H1 (cell line): ENCODE data around the gene TM9SF2. TPM values are rescaled to one million over a fixed set of nuclear protein-coding genes. Genes with fewer than 3 reads are reported as not detected.
"Not testable (repeated sequence)": the region's sequence is repeated elsewhere in the genome, so short reads cannot be mapped to it uniquely, and the experiment has no call there.

Source experiments
- CTCF ChIA-PET: fragments of 300-600 bp; sonication (Branson Sonifier 250); formaldehyde crosslinking; loops from one replicate; lab custom pipeline; 2021; ENCODE audit not compliant: partially characterized antibody; lab: Charles Lee
- POLR2A ChIA-PET: fragments of 300-600 bp; sonication (Branson Sonifier 250); formaldehyde crosslinking; loops from one replicate; lab custom pipeline; 2021; ENCODE audit warnings: inconsistent platforms; ENCODE audit not compliant: partially characterized antibody; lab: Charles Lee
- DNase-seq, 2 experiments: peaks; one replicate each; pipeline versions ENCODE4 v3.0.0 to v3.0.0-alpha.2; 2010 to 2022; ENCODE audit warnings: low spot score in 2 of 2, low read depth in 1 of 2, mixed read lengths in 1 of 2
- FAIRE-seq: peaks from 2 replicates; lab custom pipeline; 2011; peaks lifted over from hg19 to GRCh38; lab: Jason Lieb, UNC
- H2AFZ ChIP-seq: 2 replicates; pipeline ENCODE4 v1.8.1; 2012; ENCODE audit warnings: low read length, inconsistent platforms
- H2AK5ac ChIP-seq: 2 replicates; pipeline ENCODE4 v1.6.1; 2013; ENCODE audit warnings: low read depth, low read length
- H2BK120ac ChIP-seq: replicated peaks from 2 replicates; pipeline ENCODE3; 2013; ENCODE audit warnings: low read depth, low read length, inconsistent platforms
- H2BK12ac ChIP-seq: 2 replicates; pipeline ENCODE4 v1.6.1; 2013; ENCODE audit warnings: low read depth, low read length
- H2BK15ac ChIP-seq: 2 replicates; pipeline ENCODE4 v1.6.1; 2013; ENCODE audit warnings: low read length
- H2BK20ac ChIP-seq: 2 replicates; pipeline ENCODE4 v1.6.1; 2013; ENCODE audit warnings: low read length
- H2BK5ac ChIP-seq: 2 replicates; pipeline ENCODE4 v1.6.1; 2013; ENCODE audit warnings: low read depth, low read length
- H3K14ac ChIP-seq: 2 replicates; pipeline ENCODE4 v1.6.1; 2013; ENCODE audit warnings: inconsistent platforms; ENCODE audit not compliant: insufficient read length
- H3K18ac ChIP-seq: 2 replicates; pipeline ENCODE4 v1.6.1; 2013; ENCODE audit warnings: low read length; ENCODE audit errors: extremely low read depth
- H3K23ac ChIP-seq: 2 replicates; pipeline ENCODE4 v1.6.1; 2013; ENCODE audit warnings: inconsistent platforms; ENCODE audit not compliant: insufficient read length
- H3K23me2 ChIP-seq: 2 replicates; pipeline ENCODE4 v1.6.1; 2013; ENCODE audit warnings: low read depth, low read length
- H3K27ac ChIP-seq: 2 replicates; pipeline ENCODE4 v1.6.1; 2011; ENCODE audit warnings: low read depth, low read length, inconsistent platforms
- H3K27me3 ChIP-seq, 4 experiments: replicated peaks in 1 of 4; 1 replicate in 1 of 4; 2 replicates in 3 of 4; pipeline versions ENCODE4 v1.6.1 to v1.8.1; 2011 to 2013; ENCODE audit warnings: low read length in 3 of 4, mild to moderate bottlenecking in 3 of 4, inconsistent platforms in 2 of 4, mixed read lengths in 2 of 4, moderate library complexity in 1 of 4; ENCODE audit not compliant: control insufficient read depth in 3 of 4, insufficient read depth in 3 of 4; ENCODE audit errors: extremely low read depth in 1 of 4
- H3K36me3 ChIP-seq, 4 experiments: 2 replicates each; pipeline versions ENCODE4 v1.6.1 to v1.8.1; 2011 to 2013; ENCODE audit warnings: mild to moderate bottlenecking in 4 of 4, low read length in 3 of 4, moderate library complexity in 2 of 4, control low read depth in 1 of 4, inconsistent platforms in 1 of 4; ENCODE audit not compliant: insufficient read depth in 4 of 4, control insufficient read depth in 2 of 4
- H3K4ac ChIP-seq: replicated peaks from 2 replicates; pipeline ENCODE3; 2013; ENCODE audit warnings: low read length, low read depth, mixed read lengths, inconsistent platforms; ENCODE audit not compliant: insufficient read length
- H3K4me1 ChIP-seq, 4 experiments: replicated peaks in 1 of 4; 1 replicate in 1 of 4; 2 replicates in 3 of 4; pipeline versions ENCODE4 v1.6.1 to v1.8.1; 2011 to 2013; ENCODE audit warnings: low read length in 3 of 4, inconsistent platforms in 2 of 4, mixed read lengths in 1 of 4; ENCODE audit not compliant: insufficient read depth in 4 of 4, control insufficient read depth in 3 of 4
- H3K4me2 ChIP-seq, 2 experiments: 2 replicates each; pipeline versions ENCODE4 v1.6.1 to v1.8.1; 2011 to 2013; ENCODE audit warnings: low read depth in 2 of 2, low read length in 2 of 2, control low read depth in 1 of 2, inconsistent platforms in 1 of 2, mild to moderate bottlenecking in 1 of 2; ENCODE audit not compliant: insufficient read depth in 1 of 2
- H3K4me3 ChIP-seq, 4 experiments: fragments of 200-600, 300-600 bp in 1 of 4; sonication (generic), shearing (Covaris generic), sonication (Bioruptor Twin) in 1 of 4; 2 replicates each; pipeline versions ENCODE4 v1.5.1 to v1.8.1; 2011 to 2016; ENCODE audit warnings: low read length in 4 of 4, low read depth in 3 of 4, control low read depth in 2 of 4, inconsistent platforms in 2 of 4, mild to moderate bottlenecking in 2 of 4, mixed read lengths in 1 of 4, moderate library complexity in 1 of 4; ENCODE audit not compliant: insufficient read depth in 2 of 4; ENCODE audit errors: extremely low read depth in 1 of 4
- H3K56ac ChIP-seq: replicated peaks from 2 replicates; pipeline ENCODE3; 2013; ENCODE audit warnings: low read depth, mild to moderate bottlenecking, mixed read lengths, low read length, inconsistent platforms; ENCODE audit not compliant: insufficient read length
- H3K79me1 ChIP-seq: 2 replicates; pipeline ENCODE4 v1.6.1; 2013; ENCODE audit warnings: low read depth, low read length, control low read depth
- H3K79me2 ChIP-seq, 2 experiments: 2 replicates each; pipeline versions ENCODE4 v1.6.1 to v1.8.1; 2012 to 2013; ENCODE audit warnings: low read length in 2 of 2, mild to moderate bottlenecking in 2 of 2, inconsistent platforms in 1 of 2; ENCODE audit not compliant: insufficient read depth in 2 of 2, control insufficient read depth in 1 of 2
- H3K9ac ChIP-seq, 4 experiments: replicated peaks in 1 of 4; 1 replicate in 1 of 4; 2 replicates in 3 of 4; pipeline versions ENCODE4 v1.6.1 to v1.8.1; 2011 to 2013; ENCODE audit warnings: low read depth in 3 of 4, low read length in 3 of 4, control low read depth in 2 of 4, mild to moderate bottlenecking in 2 of 4, moderate library complexity in 2 of 4, inconsistent platforms in 1 of 4; ENCODE audit errors: extremely low read depth in 1 of 4
- H3K9me3 ChIP-seq, 2 experiments: 2 replicates each; pipeline versions ENCODE4 v1.6.1 to v1.8.1; 2012 to 2013; ENCODE audit warnings: mild to moderate bottlenecking in 2 of 2, moderate library complexity in 2 of 2, control low read depth in 1 of 2, inconsistent platforms in 1 of 2, low read depth in 1 of 2, low read length in 1 of 2, mixed read lengths in 1 of 2; ENCODE audit not compliant: insufficient read depth in 2 of 2
- H4K20me1 ChIP-seq, 2 experiments: replicated peaks in 1 of 2; 2 replicates each; pipeline versions ENCODE3 to v1.8.1; 2011 to 2013; ENCODE audit warnings: inconsistent platforms in 2 of 2, low read length in 2 of 2, mild to moderate bottlenecking in 1 of 2; ENCODE audit not compliant: insufficient read depth in 2 of 2, control insufficient read depth in 1 of 2
- H4K5ac ChIP-seq: 2 replicates; pipeline ENCODE4 v1.6.1; 2013; ENCODE audit warnings: low read length, low read depth, mixed read lengths, inconsistent platforms; ENCODE audit not compliant: insufficient read length
- H4K8ac ChIP-seq: 2 replicates; pipeline ENCODE4 v1.8.0; 2013; ENCODE audit warnings: mild to moderate bottlenecking, moderate library complexity, low read length, inconsistent platforms; ENCODE audit not compliant: insufficient read depth; ENCODE audit errors: extremely low read depth
- H4K91ac ChIP-seq: replicated peaks from 2 replicates; pipeline ENCODE3; 2013; ENCODE audit warnings: low read length, mixed read lengths, inconsistent platforms; ENCODE audit not compliant: insufficient read length
- EP300 ChIP-seq, 2 experiments: IDR thresholded peaks; 1 replicate in 1 of 2; 2 replicates in 1 of 2; pipeline ENCODE4 v1.6.1; 2011 to 2012; ENCODE audit warnings: low read depth in 2 of 2, low read length in 2 of 2, mild to moderate bottlenecking in 2 of 2, borderline replicate concordance in 1 of 2, inconsistent platforms in 1 of 2, moderate library complexity in 1 of 2
- WGBS, 2 experiments: shearing (Covaris generic) in 1 of 2; methylation state at CpG; one replicate each; pipeline versions ENCODE4 v1.1.6 to v1.1.7; 2013 to 2015; ENCODE audit warnings: low lambda C conversion rate in 2 of 2, mixed read lengths in 2 of 2, inconsistent platforms in 1 of 2, low coverage in 1 of 2, missing lambda C conversion rate in 1 of 2; ENCODE audit not compliant: insufficient replicate concordance in 2 of 2, insufficient coverage in 1 of 2, insufficient read length in 1 of 2; ENCODE audit errors: extremely low coverage in 1 of 2, missing lambda C conversion rate in 1 of 2; 5-methylcytosine and 5-hydroxymethylcytosine counted together
- polyA plus RNA-seq, 7 experiments: library from polyadenylated mRNA; depleted of rRNA in 3 of 7; stranded (reverse) in 5 of 7; unstranded in 2 of 7; fragments of >200 nt in 5 of 7; fragments of 200-250 nt in 2 of 7; gene quantifications; 1 replicate in 5 of 7; 2 replicates in 1 of 7; 4 replicates in 1 of 7; pipeline versions ENCODE4 v1.2.1 to v1.2.3, GENCODE V29; 2011 to 2013; ENCODE audit warnings: missing spikeins in 2 of 7, mixed read lengths in 2 of 7
- total RNA-seq: library from RNA; stranded (reverse); fragmentation: NEBNext Ultra II Directional; extraction: Animal tissue kit (Norgen Biotek cat#: 25700); gene quantifications from 2 replicates; pipeline ENCODE4 v1.2.1, GENCODE V29; 2021

TM9SF2 gene
- total and polyA plus RNA-seq, 2 of the 8 experiments (the other 6 are each of a cell fraction or from before 2014, with no cell fraction given): 68.0 to 101 TPM

GRCh38 chr13:99568901-99569300 is 67.6 kb downstream of the TM9SF2 start:
- H3K56ac ChIP-seq, H3K27ac ChIP-seq, H3K27me3 ChIP-seq, H3K14ac ChIP-seq, H4K5ac ChIP-seq, H3K4ac ChIP-seq, H2AK5ac ChIP-seq, FAIRE-seq, H2BK15ac ChIP-seq, H3K4me1 ChIP-seq, H3K79me2 ChIP-seq, H2AFZ ChIP-seq, H3K23me2 ChIP-seq, CTCF ChIA-PET, H3K9ac ChIP-seq, H3K4me2 ChIP-seq, H3K18ac ChIP-seq, H3K9me3 ChIP-seq, POLR2A ChIA-PET, H3K23ac ChIP-seq, DNase-seq, H2BK120ac ChIP-seq, H2BK12ac ChIP-seq, H2BK5ac ChIP-seq, H3K36me3 ChIP-seq, H4K20me1 ChIP-seq, H3K4me3 ChIP-seq, H2BK20ac ChIP-seq, H4K91ac ChIP-seq: not testable (repeated sequence)
- peak in 1 of 2 experiments; percentile 75; a peak in 1 of 3 replicates for TF ChIP-seq EP300 (IDR thresholded peaks at IDR 0.05; ENCODE audit: borderline replicate concordance in 1 of 2, low read depth in 2 of 2, low read length in 2 of 2)
- TF ChIP-seq, all 59 proteins: peak for 1; not testable (repeated sequence) for 58
- 83% methylated on average over 4 of the region's 6 CpGs; no CpG with 5 or more reads in 1 of the 2 experiments for WGBS, 2 experiments
- H4K8ac ChIP-seq, H3K79me1 ChIP-seq: not testable (repeated sequence)
